HepG2 (cell line): ENCODE measurements around the gene ANKRD13D. TPM values are rescaled to one million over a fixed set of nuclear protein-coding genes. Genes with fewer than 3 reads are reported as not detected.

Experiments
- ARID4A ChIP-seq: sonication (generic); formaldehyde crosslinking; IDR thresholded peaks from 2 replicates; pipeline ENCODE4 v1.5.0; 2020; ENCODE audit warnings: mild to moderate bottlenecking, missing genetic modification reagents, borderline replicate concordance
- CTCF ChIP-seq: sonication (generic); formaldehyde crosslinking; IDR thresholded peaks from 2 replicates; pipeline ENCODE4 v1.5.0; 2020; ENCODE audit warnings: mild to moderate bottlenecking, missing genetic modification reagents, moderate library complexity
- DBP ChIP-seq: sonication (generic); formaldehyde crosslinking; IDR thresholded peaks from 2 replicates; pipeline ENCODE4 v1.4.0; 2020; ENCODE audit warnings: missing genetic modification reagents; ENCODE audit errors: not compliant biosample characterization
- DPF2 ChIP-seq: sonication (generic); formaldehyde crosslinking; IDR thresholded peaks from 2 replicates; pipeline ENCODE4 v1.4.0; 2020; ENCODE audit warnings: mild to moderate bottlenecking, low read depth, missing genetic modification reagents, borderline replicate concordance
- ELF3 ChIP-seq: IDR thresholded peaks from 2 replicates; pipeline ENCODE4 v1.6.1; 2016; ENCODE audit warnings: missing genetic modification reagents, missing compliant biosample characterization
- ELK4 ChIP-seq: sonication (generic); formaldehyde crosslinking; IDR thresholded peaks from 2 replicates; pipeline ENCODE4 v1.9.0; 2021; ENCODE audit warnings: missing genetic modification reagents, borderline replicate concordance
- HOXA3 ChIP-seq: sonication (generic); formaldehyde crosslinking; IDR thresholded peaks from 2 replicates; pipeline ENCODE4 v1.5.0; 2020; ENCODE audit warnings: missing genetic modification reagents
- PHF5A ChIP-seq: IDR thresholded peaks from one replicate; pipeline ENCODE4 v1.6.1; 2018; ENCODE audit warnings: low read depth, missing genetic modification reagents; ENCODE audit not compliant: unreplicated experiment
- TGIF2 ChIP-seq: IDR thresholded peaks from 2 replicates; pipeline ENCODE4 v1.6.1; 2016; ENCODE audit warnings: control low read depth, missing compliant biosample characterization
- TOE1 ChIP-seq: sonication (generic); formaldehyde crosslinking; IDR thresholded peaks from 2 replicates; pipeline ENCODE4 v1.4.0; 2020; ENCODE audit warnings: mild to moderate bottlenecking, missing genetic modification reagents
- ZBTB3 ChIP-seq: sonication (generic); formaldehyde crosslinking; IDR thresholded peaks from 2 replicates; pipeline ENCODE4 v1.4.0; 2020; ENCODE audit warnings: low read depth, mild to moderate bottlenecking, moderate library complexity, missing genetic modification reagents, borderline replicate concordance
- ZFX ChIP-seq: sonication (generic); formaldehyde crosslinking; IDR thresholded peaks from 2 replicates; pipeline ENCODE4 v1.4.0; 2020; ENCODE audit warnings: mild to moderate bottlenecking, low read depth, missing genetic modification reagents, moderate library complexity
- ZNF281 ChIP-seq: sonication (generic); formaldehyde crosslinking; IDR thresholded peaks from 2 replicates; pipeline ENCODE4 v1.4.0; 2020; ENCODE audit warnings: missing genetic modification reagents, borderline replicate concordance
- ZNF615 ChIP-seq: sonication (generic); formaldehyde crosslinking; IDR thresholded peaks from 2 replicates; pipeline ENCODE4 v1.5.0; 2020; ENCODE audit warnings: mild to moderate bottlenecking, missing genetic modification reagents, borderline replicate concordance
- ZNF761 ChIP-seq: sonication (generic); formaldehyde crosslinking; conservative IDR thresholded peaks from 2 replicates; pipeline ENCODE4 v1.4.0; 2020; ENCODE audit warnings: mild to moderate bottlenecking, missing genetic modification reagents
- polyA plus RNA-seq, 8 experiments: library from polyadenylated mRNA; depleted of rRNA in 3 of 8; stranded (reverse) in 7 of 8; unstranded in 1 of 8; fragments of >200 nt; fragmentation: Illumina TruSeq in 4 of 8; extraction: Trizol in 4 of 8; gene quantifications; 2 replicates each; pipeline versions ENCODE4 v1.2.1 to v1.2.3, GENCODE V29; 2011 to 2016; ENCODE audit warnings: low read depth in 4 of 8, missing spikeins in 1 of 8, mixed read lengths in 1 of 8; ENCODE audit not compliant: insufficient read depth in 1 of 8
- total RNA-seq, 5 experiments: library from RNA; depleted of rRNA; stranded (reverse); fragments of >200 nt; fragmentation: Illumina TruSeq; extraction: Trizol; gene quantifications; 2 replicates each; pipeline ENCODE4 v1.2.3, GENCODE V29; 2016; ENCODE audit warnings: low read depth in 1 of 5

ANKRD13D gene
- total and polyA plus RNA-seq, 2 of the 13 experiments (the other 11 are each of a cell fraction or from before 2014, with no cell fraction given), result 18.6 to 27.3 TPM

GRCh38 chr11:67248653-67249052 is 40.5 kb upstream of the ANKRD13D start (continued):
- no peak for TF ChIP-seq DBP
- no peak for TF ChIP-seq TOE1 (CRISPR knock-in tag)
- TF ChIP-seq TGIF2 (CRISPR knock-in tag), result no peak
- TF ChIP-seq DPF2 (CRISPR knock-in tag), result 0 out of 2 replicates have a peak, but pooled peaks have one; percentile 25
- no peak for TF ChIP-seq ZNF761
- peak; percentile 81; the same call in 1 of the 2 replicates for TF ChIP-seq ZNF281 (CRISPR knock-in tag)
- TF ChIP-seq CTCF (CRISPR knock-in tag), result peak; percentile 15; the same call in 1 of the 2 replicates
- TF ChIP-seq ELK4 (CRISPR knock-in tag), result no peak
- no peak for TF ChIP-seq PHF5A (CRISPR knock-in tag)
- peak; percentile 49; the same call in 1 of the 2 replicates for TF ChIP-seq HOXA3 (CRISPR knock-in tag)
- peak; percentile 45; the same call in 1 of the 2 replicates for TF ChIP-seq ARID4A (CRISPR knock-in tag)
- TF ChIP-seq ZFX (CRISPR knock-in tag), result 0 out of 2 replicates have a peak, but pooled peaks have one; percentile 25
- TF ChIP-seq ELF3, result no peak
- no peak for TF ChIP-seq ZBTB3 (CRISPR knock-in tag)
- TF ChIP-seq ZNF615 (CRISPR knock-in tag), result no peak
